Upper lobe of right lung (tissue), 1 donor: ENCODE measurements around the gene ODAD2. TPM values are rescaled to one million over a fixed set of nuclear protein-coding genes. Genes with fewer than 3 reads are reported as not detected.
A peak's percentile ranks its signal among the peaks of the same experiment; 100 is the strongest.

Experiments
- ATAC-seq: fragments of 200-7000 bp; cut with Tn5 transposase; one replicate; pipeline ENCODE4 v1.9.1; 2020; ENCODE audit warnings: mild to moderate bottlenecking, moderate library complexity
- DNase-seq: peaks from one replicate; pipeline ENCODE4 v3.0.0-alpha.2; 2020
- H3K27ac ChIP-seq: fragments of 200-600 bp; one replicate; pipeline ENCODE4 v1.8.0; 2022
- H3K27me3 ChIP-seq: fragments of 200-600 bp; one replicate; pipeline ENCODE4 v1.8.0; 2022; ENCODE audit warnings: mild to moderate bottlenecking
- H3K36me3 ChIP-seq: fragments of 200-600 bp; one replicate; pipeline ENCODE4 v1.8.0; 2022
- H3K4me1 ChIP-seq: fragments of 200-600 bp; one replicate; pipeline ENCODE4 v1.8.0; 2022
- H3K4me3 ChIP-seq: fragments of 200-600 bp; one replicate; pipeline ENCODE4 v1.8.0; 2022; ENCODE audit warnings: mild to moderate bottlenecking
- H3K9me3 ChIP-seq: fragments of 200-600 bp; one replicate; pipeline ENCODE4 v1.8.0; 2022
- intact Hi-C: fragments of 100-400 bp; cut with DNase I; formaldehyde crosslinking; loops from one replicate; pipeline ENCODE4 v1.11.0; 2022
- total RNA-seq: library from RNA; stranded (reverse); fragmentation: NEBNext Ultra II Directional; extraction: Animal tissue kit (Norgen Biotek cat#: 25700); gene quantifications from one replicate; pipeline ENCODE4 v1.2.1, GENCODE V29; 2021
- TF ChIP-seq, protein P1 (sequence below): fragments of 200-600 bp; IDR thresholded peaks from one replicate; pipeline ENCODE4 v1.8.0; 2022; ENCODE audit warnings: antibody characterized with exemption
- donor health status: DM: no; HTN: yes; CAD: no; lungs with severe emphysema.

ODAD2 gene
- total RNA-seq, 1 donor from 2014 or later = 0.64 TPM

DNA sequence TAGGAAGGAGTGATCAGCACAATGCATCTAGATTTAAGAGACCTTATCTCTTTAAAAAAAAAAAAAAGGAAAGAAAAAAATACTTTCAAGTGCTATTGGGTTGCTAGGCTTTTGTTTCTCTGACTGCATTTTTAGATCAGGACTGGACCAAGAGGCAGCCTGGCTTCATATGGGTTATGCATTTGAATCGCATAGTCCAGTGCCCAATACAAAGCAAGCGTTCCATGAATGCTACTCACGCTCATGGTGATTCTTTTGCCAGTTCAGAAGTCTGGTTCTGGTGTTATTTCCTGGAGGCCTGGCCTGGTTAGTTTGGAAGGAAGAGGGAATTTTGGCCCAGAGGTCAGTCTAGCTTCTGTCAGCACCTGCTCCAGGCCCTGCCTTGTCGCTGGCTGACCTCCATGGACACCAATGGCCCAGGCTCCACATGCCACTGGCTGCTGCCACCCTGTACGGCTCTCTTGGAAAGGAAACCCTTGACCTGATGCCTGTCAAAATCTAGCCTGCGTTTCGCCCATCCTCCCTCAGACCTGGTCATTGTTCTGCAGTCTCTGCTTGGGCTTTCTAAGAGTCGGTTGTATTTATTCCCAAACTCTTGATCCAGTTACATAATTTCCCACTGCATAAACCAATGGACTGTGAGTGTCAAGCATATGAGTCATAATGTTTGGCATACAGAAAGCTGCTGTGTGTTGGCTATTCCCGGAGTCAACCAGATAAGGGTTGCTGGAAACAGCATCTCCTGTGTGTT lies 178.9 kb downstream of the ODAD2 start:
- ATAC-seq = peak; percentile 92
- Histone ChIP-seq H3K9me3 (no peaks in the 10 kb centered on the region), H3K4me1 (no peaks in the 10 kb centered on the region), H3K27me3 (no peaks in the 10 kb centered on the region), H3K36me3 (no peaks in the 10 kb centered on the region), H3K4me3 (no peak overlapping the region), H3K27ac (no peak overlapping the region)
- DNase-seq = no peak
- intact Hi-C loops = no loop called here
- TF ChIP-seq, protein P1, sequence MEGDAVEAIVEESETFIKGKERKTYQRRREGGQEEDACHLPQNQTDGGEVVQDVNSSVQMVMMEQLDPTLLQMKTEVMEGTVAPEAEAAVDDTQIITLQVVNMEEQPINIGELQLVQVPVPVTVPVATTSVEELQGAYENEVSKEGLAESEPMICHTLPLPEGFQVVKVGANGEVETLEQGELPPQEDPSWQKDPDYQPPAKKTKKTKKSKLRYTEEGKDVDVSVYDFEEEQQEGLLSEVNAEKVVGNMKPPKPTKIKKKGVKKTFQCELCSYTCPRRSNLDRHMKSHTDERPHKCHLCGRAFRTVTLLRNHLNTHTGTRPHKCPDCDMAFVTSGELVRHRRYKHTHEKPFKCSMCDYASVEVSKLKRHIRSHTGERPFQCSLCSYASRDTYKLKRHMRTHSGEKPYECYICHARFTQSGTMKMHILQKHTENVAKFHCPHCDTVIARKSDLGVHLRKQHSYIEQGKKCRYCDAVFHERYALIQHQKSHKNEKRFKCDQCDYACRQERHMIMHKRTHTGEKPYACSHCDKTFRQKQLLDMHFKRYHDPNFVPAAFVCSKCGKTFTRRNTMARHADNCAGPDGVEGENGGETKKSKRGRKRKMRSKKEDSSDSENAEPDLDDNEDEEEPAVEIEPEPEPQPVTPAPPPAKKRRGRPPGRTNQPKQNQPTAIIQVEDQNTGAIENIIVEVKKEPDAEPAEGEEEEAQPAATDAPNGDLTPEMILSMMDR = no peak

DNA sequence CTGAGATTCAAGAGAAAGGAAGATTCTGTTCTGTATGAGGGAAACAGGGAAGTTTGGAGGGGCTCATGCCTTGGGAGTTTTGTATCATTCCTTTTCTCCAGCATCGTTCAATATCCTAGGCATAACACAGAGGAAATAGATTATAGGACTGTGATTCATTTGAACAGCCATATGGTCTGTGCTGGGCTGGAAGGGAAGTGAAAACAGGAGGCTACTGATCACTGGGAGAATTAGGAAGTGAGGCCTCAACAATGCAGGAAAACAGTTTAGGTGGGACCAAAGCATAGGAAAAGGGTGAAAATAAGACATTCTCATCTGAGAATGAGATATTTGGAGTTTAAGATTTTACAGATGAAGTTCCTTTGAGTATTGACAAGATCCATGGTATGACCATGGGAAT lies 182.6 kb downstream of the ODAD2 start:
- DNase-seq (no peak), ATAC-seq (peak; percentile 22)
- TF ChIP-seq, protein P1 = no peak
- H3K36me3 ChIP-seq = no peaks in the 10 kb centered on the region
- no peak overlapping the region for H3K4me3 ChIP-seq
- H3K9me3 ChIP-seq = no peaks in the 10 kb centered on the region
- H3K27me3 ChIP-seq = no peaks in the 10 kb centered on the region
- no peaks in the 10 kb centered on the region for H3K4me1 ChIP-seq
- intact Hi-C loops = no loop called here
- no peak overlapping the region for H3K27ac ChIP-seq

- Histone ChIP-seq H3K27ac (no peak overlapping the region), H3K36me3 (no peaks in the 10 kb centered on the region), H3K27me3 (no peaks in the 10 kb centered on the region), H3K4me3 (no peak overlapping the region), H3K9me3 (no peaks in the 10 kb centered on the region), H3K4me1 (no peaks in the 10 kb centered on the region)
- TF ChIP-seq, protein P1 = no peak
- intact Hi-C loops = no loop called here
- DNase-seq (no peak), ATAC-seq (no peak)
Measured at GRCh38 chr10:27815846-27816245, 183.0 kb downstream of the ODAD2 start.

DNA sequence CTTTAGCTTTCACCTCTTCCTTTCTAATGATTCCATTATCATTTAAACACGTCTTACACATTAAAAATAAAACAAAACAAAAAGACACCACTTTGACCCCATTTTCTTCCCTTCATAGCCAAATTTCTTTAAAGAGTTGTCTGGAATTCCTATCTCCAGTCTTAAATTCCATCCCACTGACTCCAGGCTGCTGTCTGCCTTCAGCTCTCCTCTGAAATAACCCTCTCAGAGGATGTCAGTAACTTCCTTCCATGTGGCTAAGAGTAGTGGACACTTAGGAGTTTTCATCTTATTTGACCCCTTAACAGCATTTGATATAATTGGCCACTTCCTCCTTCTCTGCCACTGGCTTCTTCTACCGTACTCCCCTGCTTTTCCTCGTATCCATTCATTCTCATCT lies 183.6 kb downstream of the ODAD2 start:
- intact Hi-C loops = no loop called here
- H3K9me3 ChIP-seq = no peaks in the 10 kb centered on the region
- TF ChIP-seq, protein P1 = no peak
- H3K27ac ChIP-seq = no peak overlapping the region
- H3K36me3 ChIP-seq = no peaks in the 10 kb centered on the region
- DNase-seq = no peak
- H3K27me3 ChIP-seq = no peaks in the 10 kb centered on the region
- H3K4me3 ChIP-seq = no peak overlapping the region
- H3K4me1 ChIP-seq = no peaks in the 10 kb centered on the region
- ATAC-seq = no peak

GRCh38 chr10:27805180-27805579 lies 193.7 kb downstream of the ODAD2 start:
- TF ChIP-seq, protein P1 = no peak
- Histone ChIP-seq H3K4me3 (no peak overlapping the region), H3K9me3 (no peaks in the 10 kb centered on the region), H3K36me3 (no peaks in the 10 kb centered on the region), H3K4me1 (no peaks in the 10 kb centered on the region), H3K27me3 (no peaks in the 10 kb centered on the region), H3K27ac (no peak overlapping the region)
- ATAC-seq (no peak), DNase-seq (no peak)
- intact Hi-C loops = no loop called here
